DMS153 treated with DMSO at 0.1 percent for 48 hours (cell line): ENCODE results near the gene SIX5.

ENCODE experiments used
- DNase-seq: peaks from one replicate; lab custom pipeline; 2025; ENCODE audit not compliant: unreplicated experiment; lab: John Stamatoyannopoulos, UW

The SIX5 gene

DNA sequence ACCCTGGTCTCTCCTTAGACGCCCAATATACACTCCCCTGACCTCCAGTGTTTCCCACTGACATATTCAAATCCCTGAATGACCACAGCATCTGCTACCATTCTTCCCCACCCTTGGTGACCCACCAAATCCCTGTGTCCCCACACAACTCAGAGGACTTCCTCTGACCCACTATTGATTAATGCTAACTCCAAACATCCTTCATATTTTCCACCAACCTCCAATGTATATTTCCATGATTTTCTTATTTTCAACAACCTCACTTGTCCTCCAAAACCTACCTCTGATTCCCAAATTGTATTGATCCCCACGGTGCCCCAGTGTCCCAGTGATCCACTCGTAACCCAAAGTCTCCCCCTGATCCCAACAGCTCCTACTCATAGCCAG lies 24.1 kb upstream of the SIX5 start:
- DNase-seq, result no peak

DNA sequence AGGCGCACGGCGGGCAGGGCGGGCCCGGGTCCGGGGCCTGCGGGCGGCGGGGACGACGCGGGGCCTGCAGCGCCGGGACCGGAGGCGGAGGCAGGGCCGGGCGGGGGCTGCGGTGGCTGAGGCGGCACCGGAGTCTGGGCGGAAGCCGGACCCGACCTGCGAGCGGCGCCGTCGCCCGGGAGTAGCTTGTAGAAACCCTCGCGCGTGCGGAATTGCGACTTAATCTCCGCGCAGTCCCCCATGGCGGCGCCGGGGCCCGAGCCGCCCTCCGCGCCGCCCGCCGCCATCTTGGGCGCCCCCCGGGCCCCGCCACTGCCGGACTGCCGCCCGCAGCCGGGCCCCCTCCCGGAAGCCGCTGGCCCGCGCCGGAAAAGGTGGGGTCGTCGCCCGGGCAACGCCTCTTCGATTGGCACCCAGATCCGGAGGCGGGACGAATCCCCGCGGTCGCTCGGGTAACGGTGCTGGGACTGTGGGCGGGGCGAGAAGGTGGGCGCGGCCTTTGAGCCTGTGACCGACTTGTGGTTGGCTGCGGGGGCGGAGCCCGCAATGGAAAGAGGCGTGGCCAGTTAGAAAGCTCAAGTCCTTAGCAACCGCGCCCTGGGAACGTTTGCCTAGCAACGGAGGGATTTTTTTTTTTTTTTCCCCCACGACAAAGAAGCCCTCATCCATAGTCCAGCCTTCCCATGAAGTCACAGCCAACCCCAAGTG lies 23.6 kb upstream of the SIX5 start, which contains the start of gene DMWD:
DMWD (minus strand) TSS at position 376 of the 708 bp plus-strand sequence; CDS start at position 287, 89 bp downstream.
- DNase-seq, result peak; percentile 94

GRCh38 chr19:45791744-45792469 lies 22.9 kb upstream of the SIX5 start:
- DNase-seq, result no peak

DNA sequence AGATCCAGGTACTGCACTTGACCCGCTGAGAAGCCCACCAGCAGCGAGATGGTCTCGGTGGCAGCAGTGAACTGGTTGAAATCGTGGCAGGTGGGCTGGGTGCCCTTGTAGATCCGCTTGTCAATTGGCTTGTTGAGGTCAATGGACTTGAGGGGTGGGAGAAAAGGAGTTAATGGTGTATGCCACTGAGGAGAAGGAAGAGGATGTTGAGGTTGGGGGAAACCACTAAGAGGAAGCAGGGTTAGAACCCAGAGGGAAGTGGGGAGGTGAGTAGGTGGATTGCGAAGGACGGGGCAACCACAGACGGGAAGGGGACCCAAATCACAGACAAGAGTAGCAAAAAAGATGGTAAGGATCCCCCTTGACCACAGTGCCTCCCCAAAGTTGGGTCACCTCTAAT lies 21.9 kb upstream of the SIX5 start:
- no peak for DNase-seq

DNA sequence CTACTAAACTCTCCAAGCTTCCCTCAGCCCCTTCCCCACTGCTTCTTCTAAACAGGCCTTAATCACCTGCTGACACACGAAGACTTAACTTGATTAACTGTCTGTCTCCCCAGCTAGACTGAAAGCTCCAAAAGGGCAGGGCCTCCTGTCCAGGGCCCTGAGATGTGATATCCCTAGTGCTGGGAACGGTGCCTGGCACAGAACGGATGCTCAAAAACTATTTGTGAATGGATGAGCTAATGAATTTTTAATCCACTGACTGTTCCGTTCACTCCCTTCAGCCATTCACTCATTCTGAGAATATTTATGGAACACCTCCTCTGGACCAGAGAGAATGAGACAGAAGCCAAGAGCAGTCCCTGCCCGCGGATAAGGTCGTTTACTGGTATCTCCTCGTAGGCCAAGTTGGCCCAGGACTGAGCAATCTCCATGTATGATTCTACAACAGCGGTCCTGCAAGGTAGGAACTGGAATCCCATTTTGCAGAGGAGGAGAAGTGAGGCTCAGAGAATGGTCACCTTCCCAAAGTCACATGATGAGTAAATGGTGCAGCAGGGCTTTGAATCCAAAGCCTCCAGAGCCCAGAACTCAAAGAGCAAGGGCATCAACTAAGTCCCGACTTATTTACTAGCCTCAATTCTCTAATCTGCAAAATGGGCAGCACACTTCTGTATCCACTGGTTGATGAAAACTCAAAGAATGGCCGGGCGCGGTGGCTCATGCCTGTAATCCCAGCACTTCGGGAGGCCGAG lies 20.2 kb upstream of the SIX5 start:
- no peak for DNase-seq

GRCh38 chr19:45786533-45786894 lies 17.5 kb upstream of the SIX5 start:
- DNase-seq, result no peak

DNA sequence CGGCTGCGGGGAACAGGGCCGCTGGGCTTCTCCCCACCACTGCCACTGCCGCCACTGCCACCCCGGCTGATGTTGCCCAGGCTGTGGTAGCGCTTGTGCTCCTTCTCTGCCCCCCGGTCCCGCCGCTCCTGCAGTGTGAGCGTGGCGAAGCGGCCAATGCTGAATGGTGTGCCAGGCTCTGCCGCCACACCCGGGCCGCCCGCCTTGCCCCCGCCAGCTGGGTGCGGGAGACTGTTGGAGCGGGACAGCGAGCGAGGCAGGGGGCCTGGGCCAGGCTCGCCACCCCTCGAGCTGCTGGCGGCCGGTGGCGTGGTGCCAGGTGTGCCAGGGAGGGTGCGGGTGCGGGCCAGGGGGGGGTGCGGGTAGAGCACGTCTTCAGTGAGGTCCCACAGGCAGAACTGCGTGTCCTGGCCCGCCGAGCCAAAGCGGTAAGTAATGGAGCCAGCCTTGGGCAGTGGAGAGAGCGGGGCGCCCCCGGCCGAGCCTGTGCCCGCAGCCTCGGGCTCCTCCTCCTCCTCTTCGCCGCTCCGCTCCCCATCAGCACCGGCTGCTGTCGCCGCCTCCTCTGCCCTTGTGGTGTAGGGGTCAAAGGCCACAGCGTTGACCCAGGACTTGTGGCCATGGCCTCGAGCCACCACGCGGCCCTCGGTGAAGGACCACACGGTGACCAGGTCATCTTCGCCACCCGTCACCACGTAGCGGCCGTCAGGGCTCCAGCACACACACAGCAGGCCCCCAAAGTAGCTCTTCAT lies 16.9 kb upstream of the SIX5 start:
- no peak for DNase-seq

DNA sequence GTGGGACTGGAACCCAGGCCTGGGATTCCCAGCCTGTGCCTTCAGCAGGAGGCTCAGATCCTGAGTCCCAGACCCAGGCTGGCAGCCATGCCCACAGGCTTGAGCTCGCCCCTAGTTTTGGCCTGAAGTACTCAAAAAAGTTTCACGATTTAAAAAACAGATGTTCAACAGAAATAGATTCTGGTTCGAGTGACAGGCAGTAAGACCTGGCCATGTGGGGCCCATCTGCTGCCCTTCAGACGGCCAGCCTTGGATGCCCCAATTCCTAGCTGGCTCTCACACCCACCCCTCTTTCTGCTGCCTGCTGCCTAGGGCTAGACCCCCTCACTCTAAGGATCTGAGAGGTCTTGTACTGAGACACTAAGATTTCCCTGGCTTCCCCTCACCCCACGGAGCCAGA lies 16.0 kb upstream of the SIX5 start:
- DNase-seq, result no peak

DNA sequence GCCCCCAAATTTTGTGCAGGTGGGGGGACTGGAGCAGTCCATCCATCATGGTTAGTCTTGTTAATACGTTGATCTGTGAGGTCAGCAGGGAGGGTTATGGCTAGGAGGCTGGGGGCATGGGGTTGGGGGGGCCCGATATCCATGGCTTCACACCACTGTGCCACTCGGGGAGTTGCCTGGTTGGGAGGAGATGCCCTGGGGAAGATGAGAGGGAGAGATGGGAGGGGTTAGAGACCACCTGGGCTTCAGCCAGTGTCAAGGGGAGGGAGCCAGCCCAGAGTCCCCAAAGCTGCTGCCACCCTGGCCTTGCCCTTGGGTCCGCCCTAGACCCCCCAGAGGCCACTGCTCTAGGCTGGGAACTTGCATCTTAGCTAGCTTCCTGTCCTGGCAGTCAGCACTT lies 15.0 kb upstream of the SIX5 start:
- no peak for DNase-seq

DNA sequence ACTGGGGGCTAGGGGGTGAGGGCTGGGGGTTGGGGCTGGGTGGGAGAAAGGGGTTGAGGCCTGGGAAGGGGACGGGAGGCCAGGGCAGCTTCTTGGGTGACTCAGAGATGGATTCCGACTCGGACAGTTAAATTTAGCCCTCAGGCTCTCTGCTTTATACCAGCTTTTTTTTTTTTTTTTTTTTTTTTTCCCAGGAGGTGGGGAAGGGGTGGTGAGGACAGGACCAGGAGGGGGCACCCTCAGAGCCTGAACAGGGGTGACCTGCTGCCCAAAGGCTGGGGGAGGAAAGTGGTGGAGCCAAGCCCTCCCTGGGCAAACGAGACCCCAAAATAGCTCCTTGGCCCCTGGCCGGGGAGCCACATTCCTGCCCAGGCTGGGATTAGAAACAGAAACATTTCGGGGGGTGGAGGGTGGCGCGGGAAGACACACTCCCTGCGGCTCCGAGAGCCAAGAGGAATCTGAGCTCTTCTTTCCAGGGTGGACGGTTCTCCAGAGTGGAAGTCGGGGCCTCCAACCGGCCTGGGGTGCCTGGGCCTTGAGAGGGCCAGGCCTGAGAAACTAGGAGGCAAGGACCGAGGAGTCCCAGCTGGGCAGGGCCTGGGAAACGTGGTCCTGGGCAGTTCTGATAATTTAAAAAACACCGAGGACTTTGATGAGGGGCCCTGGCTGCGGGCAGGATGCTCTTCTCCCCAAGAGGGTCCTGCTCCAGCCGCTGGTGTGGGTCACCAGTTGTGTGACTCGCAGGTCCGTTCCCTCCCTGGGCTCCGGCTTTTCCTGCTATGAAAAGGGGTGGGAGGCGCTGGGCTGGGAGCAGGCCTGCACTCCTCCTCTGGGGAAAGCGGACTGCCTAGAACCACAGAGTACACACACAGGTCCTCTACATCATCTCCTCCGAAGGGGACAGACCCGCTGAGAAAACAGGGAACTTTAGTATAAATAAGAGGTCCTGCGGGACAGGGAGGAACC lies 14.1 kb upstream of the SIX5 start:
- DNase-seq, result no peak

GRCh38 chr19:45782162-45782691 lies 13.2 kb upstream of the SIX5 start, which contains the start of gene DMPK:
TSS of gene DMPK (minus strand) at chr19:45782490. CDS start at chr19:45782352, 138 bp downstream.
- no peak for DNase-seq

DNA sequence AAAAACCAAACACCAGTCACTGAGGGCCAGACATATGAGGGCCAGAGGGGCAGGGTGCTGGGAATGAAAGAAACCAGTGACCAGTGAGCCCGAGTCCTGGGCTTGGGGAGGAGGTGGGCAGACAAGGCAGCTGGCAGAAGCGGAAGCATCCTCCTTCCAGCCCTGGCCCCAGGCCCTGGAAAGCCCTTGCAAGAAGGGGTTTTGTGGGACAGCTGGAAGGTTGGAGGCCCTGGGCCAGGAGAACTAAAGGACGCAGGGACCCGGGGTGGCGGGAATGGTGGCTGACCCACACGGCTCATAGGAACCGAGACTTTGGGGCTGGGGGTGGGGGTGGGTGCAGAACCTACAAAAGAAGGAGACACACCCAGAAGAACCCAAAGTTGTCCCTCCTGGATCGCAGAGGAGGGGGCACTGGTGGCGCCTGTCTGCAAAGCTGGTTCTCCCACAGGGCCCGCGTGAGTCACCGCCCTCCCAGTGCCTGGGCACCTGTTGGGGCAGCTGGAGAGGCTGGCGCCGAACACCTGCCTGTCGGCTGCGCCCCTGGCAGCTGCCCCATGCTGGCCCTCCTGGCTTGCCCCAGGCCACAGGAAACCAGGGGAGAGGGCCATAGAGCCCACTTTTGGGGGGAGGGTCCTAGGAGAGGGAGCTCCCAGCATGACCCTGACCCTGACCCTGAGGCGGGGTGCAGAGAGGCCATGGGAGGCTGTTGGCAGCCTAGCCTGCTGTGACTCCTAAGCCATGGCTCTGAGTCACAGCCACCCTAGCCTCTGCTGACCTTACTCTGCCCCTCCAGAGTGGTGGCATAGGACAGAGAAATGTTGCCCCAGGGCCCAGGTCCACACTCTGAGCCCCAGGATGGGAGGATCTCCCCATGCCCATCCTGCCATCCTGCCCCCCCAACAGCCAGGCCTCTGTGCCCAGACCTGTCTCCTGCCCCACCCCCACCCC lies 12.4 kb upstream of the SIX5 start:
- DNase-seq, result peak; percentile 36

DNA sequence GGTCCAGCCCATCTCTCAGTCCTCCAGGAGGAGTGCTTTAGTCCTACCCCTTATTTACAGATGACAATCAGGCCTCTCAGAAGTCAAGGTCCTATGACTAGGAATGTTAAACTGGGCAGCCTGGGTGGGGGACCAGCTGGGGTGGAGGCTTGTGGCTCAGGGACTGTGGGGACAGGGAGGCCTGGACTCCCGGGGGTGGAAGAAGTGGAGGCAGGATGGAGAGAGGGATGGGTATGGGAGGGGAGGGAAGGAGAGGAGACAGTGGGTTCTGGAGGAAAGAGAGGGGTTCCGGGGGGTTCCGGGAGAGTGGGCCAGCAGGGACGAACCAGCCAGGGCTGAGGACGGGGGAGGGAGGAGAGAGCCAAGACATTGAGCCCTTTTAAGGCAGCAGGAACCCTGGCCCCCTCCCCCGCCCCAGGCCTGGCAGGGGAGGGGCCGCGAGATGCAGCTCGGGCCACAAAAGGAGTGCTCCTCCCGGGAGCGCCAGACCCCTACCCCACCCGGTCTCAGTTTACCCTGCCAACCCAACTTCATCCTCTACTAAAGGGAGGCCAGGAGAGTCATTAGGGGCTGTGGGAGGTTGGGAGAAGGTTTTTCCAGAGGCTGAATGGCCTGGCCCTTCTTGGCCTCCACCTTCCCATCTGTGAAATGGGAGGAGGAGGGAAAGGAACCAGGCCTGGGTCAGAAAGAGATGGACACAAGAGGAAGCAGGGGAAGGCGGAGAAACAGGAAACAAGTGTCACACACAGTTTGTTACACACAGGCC lies 11.6 kb upstream of the SIX5 start:
- DNase-seq, result no peak

- DNase-seq, result no peak
These were observed 11.0 kb upstream of the SIX5 start for GRCh38 chr19:45780146-45780447.

- peak; percentile 73 for DNase-seq
These were observed 10.4 kb upstream of the SIX5 start for GRCh38 chr19:45779231-45780145.

- no peak for DNase-seq
These were observed 9.1 kb upstream of the SIX5 start for GRCh38 chr19:45778010-45778661.
